MCF 10A (cell line): ENCODE measurements around the gene CAMSAP1. TPM values are rescaled to one million over a fixed set of nuclear protein-coding genes. Genes with fewer than 3 reads are reported as not detected.

Experiments
- BruUV-seq: library from RNA; stranded (reverse); fragments of 400-500 nt; replicated peaks from 2 replicates; lab custom pipeline; 2021; lab: Mats Ljungman, UMichigan
- CTCF ChIA-PET: fragments of 300-600 bp; sonication (Branson Sonifier 250); formaldehyde crosslinking; extraction: SDS; loops from one replicate; lab custom pipeline; 2021; ENCODE audit warnings: antibody characterized with exemption, inconsistent platforms; lab: Yijun Ruan, JAX
- POLR2A ChIA-PET: fragments of 300-600, 350-650 bp; sonication (Branson Sonifier 250); formaldehyde crosslinking; extraction: SDS; loops from one replicate; lab custom pipeline; 2020; ENCODE audit warnings: antibody characterized with exemption, inconsistent platforms; lab: Yijun Ruan, JAX
- DNase-seq: peaks from one replicate; pipeline ENCODE4 v3.0.0-alpha.2; 2018; ENCODE audit not compliant: unreplicated experiment
- H3K27ac Mint-ChIP-seq: one replicate; pipeline ENCODE4 v1.8.0; 2022; ENCODE audit warnings: mild to moderate bottlenecking, low read depth, mixed read lengths; ENCODE audit not compliant: unreplicated experiment
- H3K27me3 Mint-ChIP-seq: one replicate; pipeline ENCODE4 v1.8.0; 2022; ENCODE audit warnings: mixed read lengths; ENCODE audit not compliant: insufficient read depth, unreplicated experiment
- H3K36me3 Mint-ChIP-seq: one replicate; pipeline ENCODE4 v1.8.0; 2022; ENCODE audit warnings: mild to moderate bottlenecking, moderate library complexity, mixed read lengths; ENCODE audit not compliant: insufficient read depth, unreplicated experiment
- H3K4me1 Mint-ChIP-seq: one replicate; pipeline ENCODE4 v1.8.0; 2022; ENCODE audit warnings: mixed read lengths; ENCODE audit not compliant: insufficient read depth, unreplicated experiment
- H3K4me3 Mint-ChIP-seq: one replicate; pipeline ENCODE4 v1.8.0; 2022; ENCODE audit warnings: mild to moderate bottlenecking, moderate library complexity, mixed read lengths; ENCODE audit not compliant: unreplicated experiment
- H3K9me3 Mint-ChIP-seq: one replicate; pipeline ENCODE4 v1.8.0; 2022; ENCODE audit warnings: mixed read lengths; ENCODE audit not compliant: unreplicated experiment
- CTCF ChIP-seq: fragments of 200-600 bp; IDR thresholded peaks from one replicate; pipeline ENCODE4 v1.8.0; 2022; ENCODE audit warnings: antibody characterized with exemption, mild to moderate bottlenecking; ENCODE audit not compliant: unreplicated experiment
- intact Hi-C: fragments of 100-400 bp; cut with micrococcal nuclease; formaldehyde crosslinking; loops from 2 replicates; pipeline ENCODE4 v1.14.1; 2022
- total RNA-seq: library from RNA; stranded (reverse); gene quantifications from 2 replicates; pipeline ENCODE4 v1.2.3, GENCODE V29; 2022

CAMSAP1 gene
- total RNA-seq, 1 experiment from 2014 or later: 39.5 TPM

- intact Hi-C loops: no loop called here
- no peaks in the 10 kb centered on the region for H3K4me1 Mint-ChIP-seq
- H3K27me3 Mint-ChIP-seq: peaks cover 3% of the 10 kb centered on the region
- H3K9me3 Mint-ChIP-seq: no peaks in the 10 kb centered on the region
- peaks cover 7% of the 10 kb centered on the region for H3K36me3 Mint-ChIP-seq
- POLR2A ChIA-PET: interaction anchor here (0.6 kb wide), 1 partner anchor 194 kb away, joined by 4 read pairs; no protein-coding TSS in a partner anchor
- TF ChIP-seq CTCF: no peak
- DNase-seq: no peak
- no TSS peak for BruUV-seq
- H3K27ac Mint-ChIP-seq: no peak overlapping the region
- H3K4me3 Mint-ChIP-seq: no peak overlapping the region
- CTCF ChIA-PET: no interaction called here
Observed at GRCh38 chr9:135802876-135803419, 104.4 kb downstream of the CAMSAP1 start.

GRCh38 chr9:135801070-135801469 lies 106.3 kb downstream of the CAMSAP1 start:
- no peaks in the 10 kb centered on the region for H3K9me3 Mint-ChIP-seq
- H3K36me3 Mint-ChIP-seq: no peaks in the 10 kb centered on the region
- H3K4me3 Mint-ChIP-seq: no peak overlapping the region
- DNase-seq: no peak
- ChIA-PET CTCF (no interaction called here), POLR2A (no interaction called here)
- H3K4me1 Mint-ChIP-seq: no peaks in the 10 kb centered on the region
- TF ChIP-seq CTCF: no peak
- no TSS peak for BruUV-seq
- H3K27ac Mint-ChIP-seq: no peak overlapping the region
- intact Hi-C loops: no loop called here
- H3K27me3 Mint-ChIP-seq: peaks cover 15% of the 10 kb centered on the region

GRCh38 chr9:135799261-135799660 lies 108.1 kb downstream of the CAMSAP1 start:
- no TSS peak for BruUV-seq
- ChIA-PET POLR2A (no interaction called here), CTCF (interaction anchor here (0.6 kb wide), 1 partner anchor 297 kb away, joined by 3 read pairs; no protein-coding TSS in a partner anchor)
- H3K4me3 Mint-ChIP-seq: no peak overlapping the region
- H3K36me3 Mint-ChIP-seq: no peaks in the 10 kb centered on the region
- TF ChIP-seq CTCF: no peak
- no peak overlapping the region for H3K27ac Mint-ChIP-seq
- intact Hi-C loops: no loop called here
- DNase-seq: no peak
- no peaks in the 10 kb centered on the region for H3K4me1 Mint-ChIP-seq
- H3K9me3 Mint-ChIP-seq: no peaks in the 10 kb centered on the region
- H3K27me3 Mint-ChIP-seq: peaks cover 29% of the 10 kb centered on the region

- no TSS peak for BruUV-seq
- CTCF ChIA-PET: interaction anchor here (0.5 to 0.6 kb wide), 2 partner anchors 200 to 917 kb away, joined by 3 to 4 read pairs; partner anchors contain the start of gene FCN2
- H3K27ac Mint-ChIP-seq: no peak overlapping the region
Observed at GRCh38 chr9:135798263-135798585, 109.1 kb downstream of the CAMSAP1 start.

More at GRCh38 chr9:135798263-135798585, 109.1 kb downstream of the CAMSAP1 start:
- no peak overlapping the region for H3K4me3 Mint-ChIP-seq
- no peaks in the 10 kb centered on the region for H3K9me3 Mint-ChIP-seq
- intact Hi-C loops: no loop called here
- peaks cover 31% of the 10 kb centered on the region for H3K27me3 Mint-ChIP-seq
- TF ChIP-seq CTCF: no peak
- H3K36me3 Mint-ChIP-seq: no peaks in the 10 kb centered on the region
- DNase-seq: no peak
- POLR2A ChIA-PET: no interaction called here
- no peaks in the 10 kb centered on the region for H3K4me1 Mint-ChIP-seq
